ENCODE measurements around the gene SLC22A14.

GRCh38 chr3:38334142-38335055, 52.3 kb downstream of the SLC22A14 start:
- TF ChIP-seq CTCF (IDR thresholded peaks at IDR 0.05) (no peak), POLR2A (IDR thresholded peaks at IDR 0.05) (no peak)
